NCI-H1694 (cell line): ENCODE results near the gene UBE2Q2.
"Not testable (repeated sequence)": the region's sequence is repeated elsewhere in the genome, so short reads cannot be mapped to it uniquely, and the experiment has no call there.

ENCODE experiments used
- DNase-seq: peaks from one replicate; lab custom pipeline; 2025; lab: John Stamatoyannopoulos, UW

UBE2Q2 gene

DNA sequence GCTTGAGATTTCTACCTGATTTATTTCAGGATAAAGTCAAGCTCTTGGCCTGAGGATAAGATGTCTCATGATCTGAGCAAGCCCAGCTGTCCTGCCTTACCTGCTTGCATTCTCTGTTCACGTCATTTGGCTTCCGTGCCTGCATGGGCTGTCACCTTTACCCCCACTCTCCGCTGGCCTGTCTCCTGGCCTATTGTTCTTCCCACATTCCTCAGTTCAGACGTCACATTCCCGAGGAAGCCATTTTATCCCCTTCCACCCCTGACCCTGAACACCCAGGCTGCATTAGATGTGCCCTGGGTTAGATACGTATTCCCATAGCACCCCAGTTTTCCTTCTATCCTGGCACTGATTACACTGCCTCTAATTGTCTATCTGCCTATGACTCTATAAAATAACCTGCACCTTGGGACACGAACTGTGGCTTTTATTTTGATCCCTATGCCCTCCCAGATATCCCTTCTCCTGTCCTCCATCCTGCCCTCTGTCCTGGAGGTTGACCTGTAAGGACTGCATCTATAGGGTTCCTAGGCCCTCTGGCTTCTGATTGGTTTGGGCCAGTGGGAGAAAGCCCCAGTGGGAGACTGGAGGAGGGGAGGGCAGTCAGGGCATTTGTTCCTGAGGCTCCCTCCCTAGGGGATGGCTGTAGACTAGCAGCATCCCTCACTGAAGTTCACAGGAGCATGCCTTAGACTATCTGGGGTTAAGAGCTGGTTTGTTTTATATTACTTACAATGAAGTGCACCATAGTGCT is 19.2 kb upstream of the UBE2Q2 start:
- DNase-seq: no peak

DNA sequence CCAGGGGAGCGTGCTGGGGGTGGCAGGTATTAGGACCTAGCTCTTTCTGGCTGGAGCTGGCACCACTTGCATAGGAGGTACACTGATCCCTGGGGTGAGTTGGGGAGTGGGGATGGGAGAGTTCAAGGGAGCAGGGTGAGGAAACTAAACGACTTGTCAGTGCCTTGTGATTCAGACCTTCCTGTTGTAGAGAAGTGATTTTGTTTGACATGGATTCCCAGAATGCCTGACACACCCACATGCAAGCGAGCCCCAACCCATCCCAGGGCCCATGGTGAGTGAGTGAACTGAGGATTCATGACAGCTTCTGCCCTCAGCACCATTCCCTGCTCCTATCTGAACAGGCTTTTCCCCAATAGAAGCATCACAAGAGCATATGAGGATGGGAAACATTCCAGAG is 15.6 kb upstream of the UBE2Q2 start:
- DNase-seq: no peak

DNA sequence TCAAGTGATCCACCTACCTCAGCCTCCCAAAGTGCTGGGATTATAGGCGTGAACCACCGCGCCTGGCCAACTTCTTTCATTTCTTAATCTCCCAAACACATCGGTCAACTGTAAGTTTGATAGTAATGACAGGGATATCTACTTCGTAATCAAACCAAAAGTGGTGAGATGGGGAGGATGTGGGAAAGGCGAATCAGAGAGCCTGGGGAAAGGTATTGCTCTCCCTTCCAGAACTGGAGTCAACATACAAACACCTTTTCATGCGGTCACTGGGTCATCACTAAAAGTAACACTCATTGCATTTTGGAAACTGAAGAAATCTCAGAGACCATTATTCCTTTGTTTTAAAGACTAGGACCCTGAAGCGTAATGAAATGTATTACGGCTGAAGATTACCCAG is 14.8 kb upstream of the UBE2Q2 start:
- no peak for DNase-seq

DNA sequence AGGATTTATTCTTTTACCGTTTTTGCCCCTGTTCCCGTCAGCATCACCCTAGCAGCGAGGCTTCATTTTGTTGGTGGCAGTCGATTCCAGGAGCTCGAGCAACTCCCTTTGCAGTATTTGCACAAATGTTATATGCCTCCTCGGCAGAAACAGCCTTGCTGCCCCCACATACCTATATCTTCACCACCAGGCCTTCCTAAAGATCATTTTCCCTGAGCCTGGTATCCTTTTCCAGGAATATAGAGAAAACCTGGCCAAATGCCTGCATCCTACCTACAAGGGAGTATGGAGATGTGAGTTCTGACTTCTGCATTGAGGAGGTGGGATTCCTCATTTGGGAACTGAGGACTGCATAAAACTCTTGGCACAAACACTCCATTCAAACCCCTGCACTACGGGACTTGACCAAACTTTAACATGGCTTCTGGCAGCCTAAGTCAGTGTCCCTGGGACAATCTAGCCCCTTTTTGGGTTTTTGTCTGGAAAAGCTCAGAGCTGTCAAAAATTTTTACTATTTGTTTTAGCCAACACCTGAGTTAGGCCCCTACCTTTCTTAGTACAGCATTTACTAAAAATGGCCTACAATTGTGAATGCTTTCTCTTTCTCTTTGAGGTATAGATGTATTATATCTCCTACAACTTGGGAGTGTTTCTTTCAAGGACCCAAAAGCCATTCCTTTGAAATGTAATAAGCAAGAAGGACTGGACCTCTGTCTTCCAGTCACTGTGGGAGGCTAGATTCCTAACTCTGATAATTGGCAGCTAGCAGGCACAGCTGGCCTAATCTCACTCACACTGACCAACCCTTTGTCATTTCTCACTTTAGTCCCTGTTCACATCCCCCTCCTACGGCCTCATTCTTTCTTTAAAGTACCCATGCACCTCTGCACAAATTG is 12.1 kb upstream of the UBE2Q2 start:
- DNase-seq: no peak

DNA sequence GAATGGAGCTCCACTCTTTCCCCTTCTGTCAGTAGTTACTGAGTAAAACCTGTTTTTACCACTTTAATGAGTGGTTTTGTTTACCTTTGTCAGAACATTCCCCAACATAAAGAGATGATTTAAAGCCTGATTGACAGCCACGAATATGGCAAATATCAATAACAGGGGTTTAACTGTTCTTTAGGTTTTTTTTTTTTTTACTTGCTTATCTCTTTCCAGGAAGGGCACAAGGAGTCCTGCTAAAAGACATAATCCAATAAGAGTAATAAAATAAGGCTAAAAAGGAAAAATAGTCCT is 11.5 kb upstream of the UBE2Q2 start:
- no peak for DNase-seq

DNA sequence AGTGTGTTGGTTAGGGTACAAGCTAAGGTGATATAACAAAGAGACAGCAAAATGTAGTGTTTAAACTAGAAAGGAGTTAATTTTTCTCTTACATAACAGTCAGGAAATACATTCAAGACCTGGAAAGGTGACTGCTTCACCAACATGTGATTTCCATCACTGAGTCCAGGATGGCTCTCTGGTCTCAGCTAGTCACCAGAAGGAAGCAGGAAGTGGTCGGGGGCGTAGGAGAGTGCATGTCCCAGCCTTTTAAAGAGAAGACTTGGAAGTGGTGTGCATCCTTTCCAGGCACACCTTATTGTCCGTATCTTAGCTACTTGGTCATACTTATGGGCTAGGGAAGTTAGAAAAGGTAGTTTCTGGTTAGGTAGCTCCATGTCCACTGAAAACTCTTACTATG is 11.1 kb upstream of the UBE2Q2 start:
- DNase-seq: no peak

DNA sequence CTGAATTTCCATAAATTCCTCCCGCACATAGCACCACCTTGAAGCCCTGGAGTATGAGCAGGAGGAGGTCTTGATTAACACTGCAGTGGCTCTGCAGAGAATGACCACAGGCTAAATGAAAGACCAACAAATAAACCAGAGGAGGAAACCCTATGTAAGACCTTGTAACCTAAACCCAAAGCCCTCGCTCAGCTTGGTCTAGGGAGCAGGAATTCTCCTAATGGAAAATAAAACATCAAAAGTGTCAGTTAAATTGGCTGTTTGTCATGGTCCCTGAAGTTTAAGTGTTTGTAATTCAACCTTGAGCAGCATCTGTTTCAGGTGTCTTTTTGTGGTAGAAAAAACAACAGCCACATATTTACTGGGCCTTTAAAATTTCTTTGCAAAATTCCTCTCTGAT is 9.2 kb upstream of the UBE2Q2 start:
- DNase-seq: no peak

DNA sequence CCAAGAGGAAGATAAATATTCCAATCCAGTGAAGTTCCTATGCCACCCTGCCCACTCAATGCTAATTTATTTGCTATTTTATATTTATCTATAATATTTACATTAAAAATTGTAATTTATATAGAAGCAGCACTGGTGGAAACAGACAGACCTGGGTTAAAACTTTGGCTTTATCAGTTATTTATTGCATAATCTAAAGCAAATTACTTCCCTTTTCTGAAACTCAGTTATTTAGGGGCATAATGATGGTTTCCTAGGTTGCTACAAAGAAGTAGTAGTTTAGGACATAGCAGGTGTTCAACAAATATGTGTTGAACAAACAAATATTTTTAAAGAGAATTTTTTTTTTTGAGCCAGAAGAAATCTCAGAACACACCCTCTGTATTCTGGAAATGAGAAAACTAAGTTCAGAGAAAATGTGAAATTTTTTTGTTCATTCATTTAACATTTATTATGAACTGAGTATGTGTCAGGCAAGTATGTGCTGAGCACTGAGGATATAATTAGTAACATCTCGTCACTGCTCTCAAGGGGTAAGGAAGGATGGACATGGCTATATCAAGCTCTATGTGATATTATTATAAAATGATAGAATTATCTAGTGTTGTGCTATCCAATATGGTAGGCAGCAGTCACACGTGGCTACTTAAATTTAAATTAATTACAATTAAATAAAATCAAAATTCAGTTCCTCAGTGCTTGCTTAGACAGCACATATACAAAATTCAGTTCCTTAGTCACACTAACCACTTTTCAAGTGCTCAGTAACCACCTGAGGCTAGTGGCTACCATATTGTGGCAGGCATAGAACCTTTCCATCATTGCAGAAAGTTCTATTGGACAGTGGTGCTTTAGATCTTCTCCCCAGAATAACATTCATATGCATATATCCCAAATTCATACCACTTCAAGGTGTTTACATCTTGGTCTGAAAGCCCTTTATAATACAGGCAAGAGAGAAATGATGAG is 7.0 kb upstream of the UBE2Q2 start:
- no peak for DNase-seq

DNA sequence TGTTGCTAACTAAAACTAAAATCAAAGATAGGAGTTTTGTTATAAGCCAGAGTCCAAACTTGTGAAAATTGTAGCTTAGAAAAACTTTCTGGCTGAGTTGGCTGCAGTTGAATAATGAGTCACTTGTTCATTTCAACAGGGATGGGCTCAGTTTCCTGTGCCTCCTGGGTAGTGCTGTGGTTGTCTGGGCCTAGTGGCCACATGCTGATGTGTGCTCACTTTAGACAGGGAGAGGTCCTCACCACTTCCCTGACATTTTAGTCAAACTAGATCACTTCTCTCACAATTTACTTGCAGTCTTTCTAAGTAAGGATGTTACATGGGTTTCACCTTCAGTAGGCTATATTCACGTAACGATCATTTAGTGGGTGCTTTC is 6.3 kb upstream of the UBE2Q2 start:
- no peak for DNase-seq

DNA sequence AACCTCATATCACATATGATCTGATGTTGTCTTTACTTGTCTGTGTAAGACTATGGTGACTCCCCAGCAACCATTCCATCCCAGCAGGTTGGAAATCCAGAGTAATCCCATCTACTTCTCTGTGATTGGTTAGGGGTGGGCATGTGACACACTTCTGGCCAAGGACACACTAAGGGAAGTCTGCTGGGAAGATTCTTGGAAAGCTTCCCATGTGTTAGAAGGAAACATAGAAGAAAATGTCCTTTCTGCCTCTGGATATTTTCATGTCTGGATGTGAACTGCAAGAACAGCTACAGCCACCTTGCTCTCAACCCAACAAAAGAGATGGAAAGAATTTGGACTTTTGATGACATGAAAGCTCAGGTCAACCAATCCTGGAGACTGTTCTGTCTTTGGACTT is 2.6 kb upstream of the UBE2Q2 start:
- no peak for DNase-seq

DNA sequence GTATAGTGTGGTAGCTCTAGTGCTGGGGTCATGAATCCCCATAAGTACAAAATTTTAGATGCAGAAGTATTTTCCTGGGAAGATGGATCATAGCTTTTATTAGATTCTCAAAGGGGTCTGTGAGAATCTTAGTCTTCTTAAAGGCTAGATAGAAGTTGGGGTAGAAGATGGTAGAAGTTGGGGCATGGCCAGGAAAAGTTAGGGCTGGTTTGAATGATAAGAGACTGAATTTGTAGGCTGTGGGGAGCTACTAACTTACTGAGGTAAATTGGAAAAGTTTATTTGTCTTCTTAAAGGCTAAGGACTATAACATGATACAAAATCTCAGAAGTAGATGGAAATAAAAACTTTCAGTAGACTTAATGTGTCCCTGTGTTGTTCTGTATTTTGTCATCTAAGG is 1.6 kb upstream of the UBE2Q2 start:
- no peak for DNase-seq

DNA sequence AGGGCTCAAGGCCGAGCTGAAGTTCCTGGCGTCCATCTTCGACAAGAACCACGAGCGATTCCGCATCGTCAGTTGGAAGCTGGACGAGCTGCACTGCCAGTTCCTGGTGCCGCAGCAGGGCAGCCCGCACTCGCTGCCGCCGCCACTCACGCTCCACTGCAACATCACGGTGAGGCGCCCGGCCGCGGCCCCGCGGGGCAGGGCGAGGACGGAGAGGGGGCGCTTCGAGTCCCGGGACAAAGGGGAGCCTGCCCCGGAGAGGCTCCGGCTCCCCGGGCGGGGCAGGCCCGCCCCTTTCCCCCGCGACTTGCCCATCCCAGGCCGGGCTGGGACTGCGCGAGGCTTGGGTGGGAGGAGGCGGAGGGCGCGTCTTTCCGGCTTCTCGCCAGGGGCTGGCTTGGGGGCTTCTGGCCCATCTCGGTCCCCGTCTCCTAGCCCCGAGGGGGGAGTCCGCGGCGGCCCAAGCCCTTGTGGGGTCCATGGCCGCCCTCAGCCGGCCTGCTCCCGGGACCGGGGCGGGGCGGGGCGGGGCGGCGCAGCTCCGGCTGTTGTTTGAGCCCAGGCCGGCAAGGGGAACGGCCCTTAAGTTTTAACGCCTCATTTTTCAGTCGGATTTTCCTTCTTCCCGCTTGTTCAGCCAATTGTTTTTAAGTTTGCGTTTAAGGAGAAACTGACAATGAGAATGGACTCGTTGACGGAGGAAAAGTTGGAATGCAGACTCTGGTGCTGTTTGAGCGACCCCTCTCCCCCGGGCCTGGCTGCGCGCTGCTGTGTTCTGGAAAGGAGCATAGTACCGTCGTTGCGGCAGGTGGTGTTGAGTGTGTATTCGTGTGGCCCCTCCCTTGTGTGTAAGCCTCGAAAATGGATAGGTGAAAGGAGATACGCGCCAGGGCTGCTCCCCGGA is 683 bp downstream of the UBE2Q2 start:
- no peak for DNase-seq

DNA sequence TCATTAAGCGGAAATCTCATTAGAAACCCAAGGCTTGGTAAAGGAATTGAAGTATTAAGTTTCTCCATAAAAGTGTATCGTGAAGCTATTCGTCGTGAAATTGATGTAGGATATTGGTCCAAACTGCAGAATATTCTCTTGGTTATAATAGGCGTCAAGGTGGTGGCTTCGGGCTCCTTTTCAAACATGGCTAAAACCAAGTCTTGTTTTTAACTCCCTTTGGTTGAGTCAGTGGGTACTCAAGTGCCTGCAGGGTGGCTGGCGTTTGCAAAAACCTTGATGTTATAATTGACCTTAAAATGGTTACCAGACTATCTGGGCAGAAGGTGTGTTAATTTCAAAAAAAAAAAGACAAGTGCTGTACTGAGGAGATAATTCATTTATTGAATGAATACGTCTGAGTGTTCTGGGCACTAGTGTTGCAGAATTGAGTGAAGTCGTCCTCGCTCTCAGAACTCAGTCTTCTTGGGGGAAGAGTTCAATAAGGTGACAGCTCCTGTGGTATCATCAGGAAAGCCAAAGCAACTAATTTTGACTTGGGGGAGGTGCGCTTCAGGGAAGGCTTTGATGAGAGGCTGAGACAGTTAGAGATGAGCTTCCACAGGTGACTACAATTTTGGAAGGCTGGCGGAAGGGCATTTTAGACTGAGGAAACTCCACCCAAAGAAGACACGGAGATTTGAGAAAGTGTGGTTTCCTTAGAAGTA is 1.5 kb downstream of the UBE2Q2 start:
- no peak for DNase-seq

DNA sequence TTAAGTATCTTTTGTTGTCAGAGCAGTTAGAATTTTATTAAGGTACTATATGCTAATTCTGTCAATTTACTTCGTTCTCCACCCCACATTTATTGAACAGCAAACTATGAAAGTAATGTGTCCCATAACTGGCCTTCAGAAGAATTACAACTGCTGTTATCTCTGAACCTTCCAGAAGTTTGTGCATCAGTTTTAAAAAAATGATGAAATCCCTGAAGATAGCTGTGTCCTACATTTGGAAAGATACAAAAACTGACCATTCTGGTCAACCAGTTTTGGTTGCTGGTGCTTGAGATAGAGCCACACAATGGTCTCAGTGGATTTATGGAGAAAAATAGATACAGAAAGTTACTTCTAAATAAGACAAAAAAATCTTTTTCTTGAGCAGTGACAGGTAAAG is 5.9 kb downstream of the UBE2Q2 start:
- DNase-seq: no peak

DNA sequence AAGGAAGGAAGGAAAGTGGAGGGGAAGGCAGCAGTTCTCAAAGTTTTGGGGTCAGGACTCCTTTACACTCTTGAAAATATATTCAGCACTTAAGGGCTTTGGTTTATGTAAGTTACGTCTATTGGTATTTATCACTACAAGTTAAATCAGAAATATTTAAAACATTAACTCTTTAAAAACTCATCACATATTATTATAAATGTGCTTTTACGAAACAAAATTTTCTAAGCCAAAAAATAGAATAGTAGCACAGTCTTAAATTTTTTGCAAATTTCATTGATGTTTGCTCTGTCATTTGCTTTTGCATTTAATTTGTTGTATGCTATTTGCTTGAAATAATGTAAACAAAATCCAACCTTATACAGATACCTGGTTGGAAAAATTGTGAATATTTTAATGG is 7.5 kb downstream of the UBE2Q2 start:
- no peak for DNase-seq

DNA sequence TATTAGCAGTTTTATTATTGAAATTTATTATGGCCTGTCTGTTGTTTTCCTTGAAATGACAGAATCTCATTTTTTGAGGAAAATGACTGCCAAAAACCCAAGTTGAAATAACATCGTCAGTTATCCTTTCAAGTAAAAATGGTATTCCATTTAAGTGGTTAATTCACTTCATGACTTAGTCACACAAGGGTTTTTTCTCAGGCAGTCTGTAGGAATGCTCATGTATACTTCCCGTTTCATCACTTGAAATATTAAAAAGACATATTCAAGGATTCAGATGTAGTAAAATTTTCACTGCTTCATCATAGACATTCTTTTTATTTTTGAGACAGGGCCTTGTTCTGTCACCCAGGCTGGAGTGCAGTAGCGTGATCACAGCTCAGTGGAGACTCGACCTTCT is 8.3 kb downstream of the UBE2Q2 start:
- not testable (repeated sequence) for DNase-seq

DNA sequence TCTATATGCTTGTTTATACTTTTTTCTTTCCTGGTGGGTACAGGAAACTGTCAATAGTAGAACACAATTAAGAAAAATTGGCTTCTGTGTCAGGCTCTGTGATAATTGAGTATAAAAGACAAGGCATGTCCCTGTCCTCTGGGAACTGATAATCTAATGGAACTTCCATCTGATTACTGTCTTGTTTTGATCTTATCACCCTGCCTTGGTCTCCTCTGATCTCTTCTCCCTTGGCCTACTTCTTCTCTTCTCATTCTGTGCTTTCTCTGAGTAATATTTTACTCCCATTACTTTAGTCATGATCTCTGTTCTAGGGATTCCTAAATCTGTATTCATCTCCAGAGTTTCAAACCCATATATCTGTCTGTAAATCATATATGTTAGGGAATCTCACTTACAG is 14.6 kb downstream of the UBE2Q2 start:
- no peak for DNase-seq

DNA sequence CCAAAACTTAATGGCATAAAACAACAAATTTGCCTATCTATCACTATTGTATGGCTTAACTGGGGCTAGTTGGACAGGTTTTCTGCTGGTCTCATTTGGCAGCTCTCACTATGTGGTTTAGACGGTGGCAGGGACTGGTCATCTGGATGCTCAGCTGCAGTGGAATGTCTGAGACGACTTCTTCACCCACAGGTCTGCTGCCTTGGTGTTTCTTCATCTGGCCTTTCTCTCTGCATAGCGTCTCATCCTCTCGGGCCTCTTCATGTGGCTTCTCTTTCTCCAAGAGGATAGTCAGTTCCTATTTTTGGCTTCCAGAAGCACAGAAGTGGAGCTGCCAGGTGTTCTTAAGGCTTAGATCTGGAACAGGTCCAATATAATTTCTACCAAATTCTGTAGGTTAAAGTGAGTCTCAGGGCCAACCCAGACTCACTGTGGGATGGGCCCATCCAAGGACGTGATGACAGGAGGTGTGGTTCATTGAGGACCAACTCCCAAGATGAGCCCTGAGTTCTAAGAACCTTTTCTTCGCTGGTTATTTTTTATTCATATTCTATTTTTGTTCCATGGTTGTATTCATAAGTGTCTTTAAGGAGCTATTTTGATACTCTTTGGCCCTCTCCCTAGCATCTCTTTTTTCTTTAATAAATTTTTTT is 18.6 kb downstream of the UBE2Q2 start:
- DNase-seq: no peak

DNA sequence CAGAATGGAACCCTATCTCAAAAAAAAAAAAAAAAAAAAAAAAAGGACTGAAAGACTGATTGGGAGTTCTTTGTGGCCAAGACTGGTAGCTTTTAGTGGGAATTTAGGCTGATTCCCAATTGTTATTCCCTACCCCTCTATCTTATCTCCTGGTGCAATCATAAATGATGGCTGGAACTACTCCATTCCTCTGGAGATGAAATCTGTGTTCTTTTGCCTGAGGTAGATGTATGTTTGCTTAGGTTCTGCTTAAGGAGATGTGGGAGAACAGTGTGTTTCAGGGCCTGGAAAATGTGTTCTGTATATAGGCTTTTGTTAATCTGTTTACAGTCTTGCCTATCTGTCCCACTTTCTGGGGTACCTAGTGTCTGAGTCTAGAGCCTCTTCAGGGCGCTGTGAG is 19.5 kb downstream of the UBE2Q2 start:
- no peak for DNase-seq
